Glutamatergic neuron (in vitro differentiated cells): ENCODE results near the gene PSENEN. TPM values are rescaled to one million over a fixed set of nuclear protein-coding genes. Genes with fewer than 3 reads are reported as not detected.

Experiments
- DNase-seq: peaks from one replicate; pipeline ENCODE4 v3.0.0; 2022
- H3K27ac Mint-ChIP-seq: one replicate; pipeline ENCODE4 v1.8.0; 2020; ENCODE audit warnings: mild to moderate bottlenecking, mixed read lengths, inconsistent platforms; ENCODE audit not compliant: unreplicated experiment
- H3K27me3 Mint-ChIP-seq: one replicate; pipeline ENCODE4 v1.8.0; 2020; ENCODE audit warnings: mild to moderate bottlenecking, moderate library complexity, mixed read lengths, inconsistent platforms; ENCODE audit not compliant: unreplicated experiment
- H3K36me3 Mint-ChIP-seq: one replicate; pipeline ENCODE4 v1.8.0; 2020; ENCODE audit warnings: mild to moderate bottlenecking, mixed read lengths, inconsistent platforms; ENCODE audit not compliant: unreplicated experiment
- H3K4me1 Mint-ChIP-seq: one replicate; pipeline ENCODE4 v1.8.0; 2020; ENCODE audit warnings: mild to moderate bottlenecking, low read depth, mixed read lengths, inconsistent platforms; ENCODE audit not compliant: unreplicated experiment
- H3K4me3 Mint-ChIP-seq: one replicate; pipeline ENCODE4 v1.8.0; 2020; ENCODE audit warnings: mild to moderate bottlenecking, mixed read lengths, inconsistent platforms; ENCODE audit not compliant: unreplicated experiment
- H3K9me3 Mint-ChIP-seq: one replicate; pipeline ENCODE4 v1.8.0; 2020; ENCODE audit warnings: mild to moderate bottlenecking, moderate library complexity, mixed read lengths, inconsistent platforms; ENCODE audit not compliant: unreplicated experiment
- CTCF ChIP-seq: fragments of 200-600 bp; sonication (generic); IDR thresholded peaks from one replicate; pipeline ENCODE4 v1.5.0; 2021; ENCODE audit not compliant: partially characterized antibody, unreplicated experiment
- total RNA-seq: library from RNA; stranded (reverse); fragmentation: NEBNext Ultra II Directional; extraction: Animal tissue kit (Norgen Biotek cat#: 25700); gene quantifications from one replicate; pipeline ENCODE4 v1.2.1, GENCODE V29; 2021; ENCODE audit not compliant: unreplicated experiment

PSENEN gene
- total RNA-seq, 1 donor from 2014 or later, result 109 TPM

- no peak for DNase-seq
- no peak for TF ChIP-seq CTCF
- H3K36me3 Mint-ChIP-seq, result peaks cover 8% of the 10 kb centered on the region
- peaks cover 19% of the 10 kb centered on the region for H3K27me3 Mint-ChIP-seq
- H3K9me3 Mint-ChIP-seq, result peaks cover 10% of the 10 kb centered on the region
- no peak overlapping the region for H3K27ac Mint-ChIP-seq
- peaks cover 15% of the 10 kb centered on the region for H3K4me1 Mint-ChIP-seq
- no peak overlapping the region for H3K4me3 Mint-ChIP-seq
Observed at GRCh38 chr19:35780717-35781116, 35.3 kb downstream of the PSENEN start.

GRCh38 chr19:35781650-35782049 is 36.2 kb downstream of the PSENEN start:
- peaks cover 15% of the 10 kb centered on the region for H3K27me3 Mint-ChIP-seq
- H3K27ac Mint-ChIP-seq, result no peak overlapping the region
- TF ChIP-seq CTCF, result no peak
- H3K4me3 Mint-ChIP-seq, result no peak overlapping the region
- H3K36me3 Mint-ChIP-seq, result peaks cover 10% of the 10 kb centered on the region
- no peak for DNase-seq
- H3K4me1 Mint-ChIP-seq, result peaks cover 13% of the 10 kb centered on the region
- H3K9me3 Mint-ChIP-seq, result peaks cover 9% of the 10 kb centered on the region

- Mint-ChIP-seq H3K36me3 (peaks cover 5% of the 10 kb centered on the region), H3K27me3 (peaks cover 8% of the 10 kb centered on the region), H3K4me1 (peaks cover 6% of the 10 kb centered on the region), H3K27ac (no peak overlapping the region), H3K9me3 (peaks cover 5% of the 10 kb centered on the region), H3K4me3 (no peak overlapping the region)
- no peak for DNase-seq
- no peak for TF ChIP-seq CTCF
Observed at GRCh38 chr19:35782589-35782988, 37.1 kb downstream of the PSENEN start.

- H3K4me1 Mint-ChIP-seq, result peaks cover 6% of the 10 kb centered on the region
- no peak for TF ChIP-seq CTCF
- no peak overlapping the region for H3K4me3 Mint-ChIP-seq
- H3K27ac Mint-ChIP-seq, result no peak overlapping the region
- H3K9me3 Mint-ChIP-seq, result peaks cover 7% of the 10 kb centered on the region
- DNase-seq, result no peak
- H3K27me3 Mint-ChIP-seq, result peaks cover 10% of the 10 kb centered on the region
- H3K36me3 Mint-ChIP-seq, result peaks cover 5% of the 10 kb centered on the region
Observed at GRCh38 chr19:35783469-35784434, 38.3 kb downstream of the PSENEN start.
